Effector memory CD8-positive, alpha-beta T cell (primary cell): ENCODE results near the gene UAP1L1.

Experiments
- ATAC-seq: fragments of 150-1000 bp; cut with Tn5 transposase; replicated peaks from 2 replicates; pipeline ENCODE4 v1.10.0; 2021; ENCODE audit warnings: mild to moderate bottlenecking, moderate library complexity
- DNase-seq, 3 experiments: peaks; one replicate each; pipeline ENCODE4 v3.0.0; 2021
- H3K27ac Mint-ChIP-seq, 2 donors: one replicate each; pipeline ENCODE4 v1.8.0; 2022; ENCODE audit warnings: mild to moderate bottlenecking in 2 of 2, mixed read lengths in 2 of 2, moderate library complexity in 2 of 2
- H3K27me3 Mint-ChIP-seq, 2 donors: one replicate each; pipeline ENCODE4 v1.8.0; 2022; ENCODE audit warnings: mixed read lengths in 2 of 2
- H3K36me3 Mint-ChIP-seq: one replicate; pipeline ENCODE4 v1.8.0; 2022; ENCODE audit warnings: mild to moderate bottlenecking, moderate library complexity, mixed read lengths; ENCODE audit not compliant: insufficient read depth
- H3K4me1 Mint-ChIP-seq, 2 donors: one replicate each; pipeline ENCODE4 v1.8.0; 2022; ENCODE audit warnings: low read depth in 2 of 2, mixed read lengths in 2 of 2
- H3K4me3 Mint-ChIP-seq, 2 donors: one replicate each; pipeline ENCODE4 v1.8.0; 2022; ENCODE audit warnings: mild to moderate bottlenecking in 2 of 2, mixed read lengths in 2 of 2, moderate library complexity in 2 of 2
- H3K9me3 Mint-ChIP-seq, 2 donors: one replicate each; pipeline ENCODE4 v1.8.0; 2022; ENCODE audit warnings: mixed read lengths in 2 of 2

The UAP1L1 gene

GRCh38 chr9:137095664-137096517 is 18.6 kb downstream of the UAP1L1 start:
- DNase-seq: peak; percentile 83 to 85 (median 83)
- H3K36me3 Mint-ChIP-seq: peaks cover 39% of the 10 kb centered on the region
- H3K27ac Mint-ChIP-seq: peak overlapping the region; percentile 94 to 96
- H3K27me3 Mint-ChIP-seq: no peaks in the 10 kb centered on the region
- ATAC-seq: peak; percentile 97
- H3K9me3 Mint-ChIP-seq: no peaks in the 10 kb centered on the region
- peaks cover 16 to 19% of the 10 kb centered on the region in 2 donors for H3K4me1 Mint-ChIP-seq
- peak overlapping the region; percentile 86 to 89 for H3K4me3 Mint-ChIP-seq

GRCh38 chr9:137096785-137097546 is 19.6 kb downstream of the UAP1L1 start:
- ATAC-seq (no peak), DNase-seq (no peak)
- Mint-ChIP-seq H3K27me3 (no peaks in the 10 kb centered on the region), H3K4me1 (peaks cover 13 to 19% of the 10 kb centered on the region in 2 donors), H3K9me3 (no peaks in the 10 kb centered on the region), H3K4me3 (peak overlapping the region; percentile 86 to 89), H3K36me3 (peaks cover 37% of the 10 kb centered on the region), H3K27ac (peak overlapping the region; percentile 94 to 96)

GRCh38 chr9:137097761-137098462 is 20.6 kb downstream of the UAP1L1 start:
- DNase-seq (no peak), ATAC-seq (no peak)
- H3K36me3 Mint-ChIP-seq: peaks cover 36% of the 10 kb centered on the region
- no peaks in the 10 kb centered on the region for H3K27me3 Mint-ChIP-seq
- H3K4me1 Mint-ChIP-seq: peaks cover 13 to 19% of the 10 kb centered on the region in 2 donors
- no peak overlapping the region for H3K4me3 Mint-ChIP-seq
- H3K9me3 Mint-ChIP-seq: no peaks in the 10 kb centered on the region
- H3K27ac Mint-ChIP-seq: peak overlapping the region in 1 of 2 donors; percentile 96

GRCh38 chr9:137099231-137099630 is 21.9 kb downstream of the UAP1L1 start:
- ATAC-seq (no peak), DNase-seq (no peak)
- Mint-ChIP-seq H3K9me3 (no peaks in the 10 kb centered on the region), H3K27me3 (no peaks in the 10 kb centered on the region), H3K4me3 (no peak overlapping the region), H3K27ac (no peak overlapping the region), H3K36me3 (peaks cover 34% of the 10 kb centered on the region), H3K4me1 (peaks cover 13 to 18% of the 10 kb centered on the region in 2 donors)

GRCh38 chr9:137103206-137103999 is 26.1 kb downstream of the UAP1L1 start:
- Mint-ChIP-seq H3K27ac (no peak overlapping the region), H3K9me3 (no peaks in the 10 kb centered on the region), H3K4me3 (no peak overlapping the region), H3K4me1 (no peaks in the 10 kb centered on the region), H3K27me3 (no peaks in the 10 kb centered on the region), H3K36me3 (peaks cover 35% of the 10 kb centered on the region)
- no peak for ATAC-seq
- DNase-seq: no peak

GRCh38 chr9:137105814-137106661 is 28.7 kb downstream of the UAP1L1 start:
- peaks cover 28% of the 10 kb centered on the region for H3K36me3 Mint-ChIP-seq
- H3K9me3 Mint-ChIP-seq: no peaks in the 10 kb centered on the region
- no peak for DNase-seq
- H3K4me3 Mint-ChIP-seq: no peak overlapping the region
- no peak for ATAC-seq
- H3K27me3 Mint-ChIP-seq: no peaks in the 10 kb centered on the region
- no peak overlapping the region for H3K27ac Mint-ChIP-seq
- peaks cover 0 to 3% of the 10 kb centered on the region in 2 donors for H3K4me1 Mint-ChIP-seq

GRCh38 chr9:137106662-137107250 is 29.4 kb downstream of the UAP1L1 start:
- no peak overlapping the region for H3K4me3 Mint-ChIP-seq
- ATAC-seq (no peak), DNase-seq (no peak)
- no peaks in the 10 kb centered on the region for H3K27me3 Mint-ChIP-seq
- no peaks in the 10 kb centered on the region for H3K9me3 Mint-ChIP-seq
- no peak overlapping the region for H3K27ac Mint-ChIP-seq
- peaks cover 24% of the 10 kb centered on the region for H3K36me3 Mint-ChIP-seq
- H3K4me1 Mint-ChIP-seq: peaks cover 0 to 3% of the 10 kb centered on the region in 2 donors

- DNase-seq (no peak), ATAC-seq (no peak)
- peaks cover 24% of the 10 kb centered on the region for H3K36me3 Mint-ChIP-seq
- H3K4me1 Mint-ChIP-seq: peaks cover 0 to 3% of the 10 kb centered on the region in 2 donors
- no peak overlapping the region for H3K27ac Mint-ChIP-seq
- H3K4me3 Mint-ChIP-seq: no peak overlapping the region
- no peaks in the 10 kb centered on the region for H3K9me3 Mint-ChIP-seq
- no peaks in the 10 kb centered on the region for H3K27me3 Mint-ChIP-seq
These were observed 30.1 kb downstream of the UAP1L1 start for GRCh38 chr9:137107312-137107921.

GRCh38 chr9:137107982-137108381 is 30.7 kb downstream of the UAP1L1 start:
- Mint-ChIP-seq H3K9me3 (no peaks in the 10 kb centered on the region), H3K27ac (no peak overlapping the region), H3K4me3 (no peak overlapping the region), H3K27me3 (no peaks in the 10 kb centered on the region), H3K4me1 (peaks cover 0 to 3% of the 10 kb centered on the region in 2 donors), H3K36me3 (peaks cover 24% of the 10 kb centered on the region)
- ATAC-seq: no peak
- no peak for DNase-seq

- Mint-ChIP-seq H3K36me3 (peaks cover 24% of the 10 kb centered on the region), H3K9me3 (no peaks in the 10 kb centered on the region), H3K27me3 (no peaks in the 10 kb centered on the region), H3K4me3 (no peak overlapping the region), H3K27ac (no peak overlapping the region), H3K4me1 (peaks cover 0 to 7% of the 10 kb centered on the region in 2 donors)
- ATAC-seq: no peak
- no peak for DNase-seq
These were observed 31.4 kb downstream of the UAP1L1 start for GRCh38 chr9:137108608-137109249.
